SKM-1 (cell line): ENCODE measurements around the gene AZIN2.
A peak's percentile ranks its signal among the peaks of the same experiment; 100 is the strongest.
"Not testable (repeated sequence)": the region's sequence is repeated elsewhere in the genome, so short reads cannot be mapped to it uniquely, and the experiment has no call there.

Source experiments
- DNase-seq: peaks from one replicate; lab custom pipeline; 2025; ENCODE audit not compliant: unreplicated experiment; lab: John Stamatoyannopoulos, UW

The AZIN2 gene

DNA sequence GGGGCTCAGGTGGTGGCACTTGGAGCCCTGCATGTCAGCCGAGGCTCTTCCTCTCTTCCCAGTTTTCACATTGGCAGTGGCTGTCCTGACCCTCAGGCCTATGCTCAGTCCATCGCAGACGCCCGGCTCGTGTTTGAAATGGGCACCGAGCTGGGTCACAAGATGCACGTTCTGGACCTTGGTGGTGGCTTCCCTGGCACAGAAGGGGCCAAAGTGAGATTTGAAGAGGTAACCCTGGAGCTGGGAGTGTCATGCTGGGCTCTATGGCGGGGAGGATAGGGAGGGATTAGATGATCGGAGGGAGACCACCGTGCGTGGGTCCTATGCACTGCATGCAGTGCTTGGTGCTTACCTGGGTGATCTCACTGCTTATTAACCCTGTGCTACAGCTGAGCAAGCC, 13.5 kb downstream of the AZIN2 start:
- DNase-seq = no peak

DNA sequence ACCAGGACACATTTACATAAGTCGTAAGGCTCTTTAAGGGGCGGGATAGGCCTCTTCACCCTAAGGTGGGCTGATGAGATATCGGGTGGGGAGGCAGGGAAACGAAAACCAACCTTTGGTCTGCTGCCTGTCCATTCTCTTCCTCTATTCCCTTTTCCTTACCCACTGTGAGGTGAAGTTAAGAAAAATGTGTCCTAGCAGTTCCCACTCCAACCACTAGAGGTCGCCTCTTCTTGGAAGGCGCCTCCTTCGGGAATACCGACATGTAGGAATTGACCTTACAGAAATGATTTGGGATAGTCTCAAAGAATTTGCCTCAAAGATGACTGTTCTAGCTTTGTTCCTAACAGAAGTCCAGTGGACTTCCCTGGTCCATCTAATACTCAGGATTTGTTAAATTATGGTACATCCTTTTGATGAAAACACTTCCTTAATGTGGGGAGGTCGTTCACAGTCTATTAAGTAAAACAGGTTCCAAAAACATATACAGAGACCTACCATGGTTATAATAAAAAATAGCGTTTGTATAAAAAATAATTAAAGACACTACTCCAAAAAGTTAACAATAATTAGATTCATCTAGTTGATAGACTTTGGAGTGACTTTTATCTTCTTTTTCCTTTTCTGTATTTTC, 14.1 kb downstream of the AZIN2 start:
- no peak for DNase-seq

DNA sequence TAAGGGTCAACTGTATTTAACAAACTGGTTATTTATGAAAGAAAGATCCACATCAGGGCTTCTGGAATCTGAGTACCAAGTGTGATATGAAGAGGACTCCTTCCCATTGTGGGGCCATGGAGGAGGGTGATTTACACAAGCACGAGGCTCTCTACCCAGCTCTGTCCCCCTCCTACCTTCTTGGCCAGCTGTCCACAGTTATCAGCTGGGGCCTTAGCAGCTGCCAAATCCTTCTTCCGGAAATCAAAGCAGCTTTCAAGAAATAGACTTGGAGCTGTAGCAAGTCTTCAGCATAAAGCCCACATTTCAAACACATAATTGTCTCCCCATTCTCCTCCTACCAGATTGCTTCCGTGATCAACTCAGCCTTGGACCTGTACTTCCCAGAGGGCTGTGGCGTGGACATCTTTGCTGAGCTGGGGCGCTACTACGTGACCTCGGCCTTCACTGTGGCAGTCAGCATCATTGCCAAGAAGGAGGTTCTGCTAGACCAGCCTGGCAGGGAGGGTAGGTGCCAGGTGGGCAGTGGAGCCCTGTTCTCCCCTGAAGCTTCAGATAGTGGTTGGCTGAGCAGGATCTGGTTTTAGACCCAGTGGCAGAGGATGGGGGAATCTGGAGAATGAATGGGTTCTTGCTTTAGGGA, 15.5 kb downstream of the AZIN2 start:
- DNase-seq = no peak

DNA sequence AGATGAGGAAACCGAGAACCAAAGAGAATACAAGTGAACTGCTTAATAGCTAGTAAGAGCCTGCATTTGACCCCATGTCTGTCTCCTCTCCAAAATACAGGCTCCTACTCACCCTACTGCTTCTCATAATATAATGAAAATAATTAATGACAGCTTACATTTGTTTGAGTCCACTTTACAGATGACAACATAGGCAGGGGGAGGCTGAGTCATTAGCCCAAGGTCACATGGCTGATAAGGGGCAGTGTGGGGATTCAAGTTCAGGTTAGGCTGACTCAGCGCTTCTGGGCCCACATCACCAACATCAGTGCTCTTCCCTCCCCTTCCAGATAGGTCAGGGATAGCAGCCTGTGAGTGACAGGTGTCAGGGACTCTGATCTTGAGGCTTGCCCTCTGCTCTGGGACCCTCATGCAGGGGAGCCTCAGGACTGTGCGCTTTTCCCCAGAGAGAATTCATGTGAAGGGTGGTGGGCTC, 16.2 kb downstream of the AZIN2 start:
- DNase-seq = no peak

DNA sequence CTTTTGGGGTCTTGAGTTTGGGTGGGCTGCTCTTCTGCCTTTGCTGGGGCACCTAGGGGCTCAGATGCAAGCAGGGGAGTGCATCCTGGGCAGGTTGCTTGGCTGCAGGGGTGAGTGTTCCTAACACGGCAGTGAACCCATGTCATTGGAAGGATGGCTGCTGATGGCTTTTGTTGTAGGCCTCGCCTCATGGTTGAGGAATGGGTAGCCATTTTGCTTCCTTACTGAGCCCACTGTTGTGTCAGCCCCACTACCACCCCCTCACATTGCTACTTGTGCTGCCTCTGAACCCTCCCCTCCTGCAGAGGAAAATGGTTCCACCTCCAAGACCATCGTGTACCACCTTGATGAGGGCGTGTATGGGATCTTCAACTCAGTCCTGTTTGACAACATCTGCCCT, 16.8 kb downstream of the AZIN2 start:
- DNase-seq = no peak

DNA sequence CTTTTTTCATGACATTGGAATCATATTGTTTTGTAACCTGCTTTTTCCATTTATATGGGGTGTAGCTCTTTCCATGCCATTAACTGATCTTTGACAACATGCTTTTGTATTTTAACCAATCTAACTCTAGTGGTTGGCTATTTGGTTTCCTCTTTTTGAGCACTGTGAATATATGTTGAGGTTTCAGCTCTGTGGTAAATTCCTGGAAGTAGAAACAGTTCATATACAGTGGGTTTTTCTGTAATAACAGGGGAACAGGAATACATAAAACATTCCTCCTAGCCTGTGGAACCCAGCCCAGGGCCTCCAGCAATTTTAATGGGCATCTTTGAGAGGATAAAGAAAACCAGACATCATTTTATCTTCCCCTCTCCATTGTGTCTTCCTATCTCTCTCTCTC, 17.4 kb downstream of the AZIN2 start:
- DNase-seq = no peak

DNA sequence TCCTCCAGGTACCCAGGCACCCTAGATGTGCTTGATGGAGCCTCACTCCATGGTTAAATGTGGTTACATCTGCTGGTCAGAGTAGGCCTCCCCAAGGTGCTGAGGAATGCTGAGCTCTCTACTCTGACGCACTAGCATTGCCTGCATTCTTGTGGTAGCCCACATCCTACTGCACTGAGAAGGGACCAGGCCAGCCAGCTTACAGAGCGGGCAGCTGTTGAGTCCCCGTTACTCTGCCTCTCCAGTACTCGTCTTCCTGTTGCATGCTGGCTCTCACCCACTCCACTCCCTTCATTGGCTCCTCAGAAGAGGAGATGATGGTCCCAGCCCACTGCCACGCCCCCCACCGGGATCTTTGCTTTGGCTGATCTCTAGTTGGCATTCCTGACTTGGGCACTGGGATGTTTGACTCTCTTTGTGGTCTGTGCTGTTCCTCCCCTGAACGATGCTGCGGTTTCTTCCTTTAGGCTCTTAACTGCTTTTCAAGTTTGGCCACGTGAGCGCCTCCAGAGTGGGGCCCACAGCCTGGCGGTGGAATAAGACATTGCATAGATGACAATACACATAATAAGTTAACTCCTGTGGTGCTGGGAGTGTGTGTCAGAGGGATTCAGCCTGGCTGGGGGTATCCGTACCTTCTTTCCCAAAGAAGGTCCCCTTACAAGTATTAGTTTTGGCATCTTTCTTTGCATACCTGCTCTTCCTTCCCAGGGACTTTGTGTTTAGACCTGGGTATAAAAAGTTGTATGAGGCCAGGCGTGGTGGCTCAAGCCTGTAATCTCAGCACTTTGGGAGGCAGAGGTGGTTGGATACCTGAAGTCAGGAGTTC, 18.6 kb downstream of the AZIN2 start:
- peak; percentile 80 for DNase-seq

DNA sequence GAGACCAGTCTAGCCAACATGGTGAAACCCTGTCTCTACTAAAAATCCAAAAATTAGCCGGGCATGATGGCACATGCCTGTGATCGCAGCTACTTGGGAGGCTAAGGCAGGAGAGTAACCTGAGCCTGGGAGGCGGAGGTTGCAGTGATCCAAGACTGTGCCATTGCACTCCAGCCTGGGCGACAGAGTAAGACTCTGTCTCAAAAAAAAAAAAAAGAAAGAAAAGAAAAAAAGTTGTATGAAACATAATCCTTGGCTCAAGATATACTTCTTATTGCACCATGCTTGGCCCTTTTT, 19.1 kb downstream of the AZIN2 start:
- DNase-seq = not testable (repeated sequence)

DNA sequence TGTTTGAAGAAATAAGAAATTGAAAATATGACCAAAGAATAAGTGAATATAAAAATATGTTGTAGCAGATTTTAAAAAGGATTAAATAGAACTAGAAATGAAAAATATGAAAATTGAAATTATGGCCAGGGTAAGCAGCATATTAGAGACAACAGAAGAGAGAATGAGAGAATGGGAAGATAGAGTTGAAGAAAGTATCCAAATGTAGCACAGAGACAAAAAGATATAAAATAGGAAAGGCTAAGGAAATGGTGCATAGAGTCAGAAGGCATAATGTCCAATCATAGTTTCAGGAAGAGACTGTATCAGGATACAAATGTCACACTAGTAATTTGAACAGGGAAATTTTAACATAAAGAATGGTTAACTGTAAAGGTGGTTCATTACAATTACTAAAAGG, 29.5 kb downstream of the AZIN2 start:
- no peak for DNase-seq

DNA sequence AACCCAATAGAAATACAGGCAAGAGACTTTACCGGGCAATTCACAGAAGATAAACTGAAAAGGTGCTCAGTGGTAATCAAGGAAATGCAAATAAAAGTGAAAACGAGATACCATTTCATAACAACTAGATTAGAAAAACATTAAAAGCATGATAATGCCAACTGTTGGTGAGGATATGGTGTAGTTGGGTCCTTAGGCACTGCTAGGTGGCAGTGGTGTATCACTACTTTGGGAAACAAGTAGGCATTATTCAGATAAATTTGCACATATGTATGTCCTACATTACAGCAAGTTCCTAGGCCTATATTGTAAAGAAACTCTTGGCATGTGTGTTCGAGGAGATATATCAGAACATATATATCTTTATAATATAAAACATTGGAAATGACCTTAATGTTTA, 31.0 kb downstream of the AZIN2 start:
- DNase-seq = no peak

DNA sequence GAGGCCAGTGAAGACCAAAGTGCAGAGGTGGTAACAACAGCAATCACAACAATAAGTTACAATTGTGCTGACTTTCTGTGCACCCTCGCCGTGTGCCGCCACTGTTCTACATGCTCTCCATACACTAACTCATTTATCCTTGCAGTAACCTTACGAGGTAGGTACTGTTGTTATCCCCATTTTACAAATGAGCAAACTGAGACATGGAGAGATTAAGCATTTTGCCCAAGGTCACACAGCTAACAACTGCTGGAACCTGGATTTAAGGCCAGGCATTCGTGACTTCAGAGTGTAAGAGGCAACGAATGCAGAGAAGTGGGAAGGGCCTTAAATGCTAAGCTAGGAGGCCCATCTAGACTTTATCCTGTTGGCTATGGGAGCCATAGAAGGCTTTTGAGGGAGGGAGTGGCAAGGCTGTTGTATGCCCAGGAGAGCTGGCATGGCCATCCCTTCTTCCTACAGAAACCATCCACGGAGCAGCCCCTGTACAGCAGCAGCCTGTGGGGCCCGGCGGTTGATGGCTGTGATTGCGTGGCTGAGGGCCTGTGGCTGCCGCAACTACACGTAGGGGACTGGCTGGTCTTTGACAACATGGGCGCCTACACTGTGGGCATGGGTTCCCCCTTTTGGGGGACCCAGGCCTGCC, 36.6 kb downstream of the AZIN2 start:
- no peak for DNase-seq

DNA sequence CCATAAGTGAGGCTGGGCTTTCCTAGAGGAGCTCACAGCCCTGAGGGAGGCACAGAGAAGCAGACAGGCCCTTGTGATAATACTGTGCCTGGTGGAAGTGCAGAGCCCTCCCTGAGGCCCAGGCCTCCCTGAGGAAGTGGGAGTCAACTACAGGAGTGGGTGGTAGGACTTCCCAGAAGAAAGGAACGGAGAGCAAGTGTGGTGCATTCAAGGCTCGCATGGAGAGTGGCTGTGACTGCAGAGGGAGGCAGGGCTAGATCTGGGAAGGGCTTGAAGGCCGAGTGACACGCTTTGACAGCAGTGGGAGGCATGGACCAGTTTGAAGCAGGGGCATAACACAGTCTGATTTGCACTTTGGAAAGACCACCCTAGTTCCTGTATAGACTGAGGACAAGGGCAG, 37.3 kb downstream of the AZIN2 start:
- DNase-seq = no peak

DNA sequence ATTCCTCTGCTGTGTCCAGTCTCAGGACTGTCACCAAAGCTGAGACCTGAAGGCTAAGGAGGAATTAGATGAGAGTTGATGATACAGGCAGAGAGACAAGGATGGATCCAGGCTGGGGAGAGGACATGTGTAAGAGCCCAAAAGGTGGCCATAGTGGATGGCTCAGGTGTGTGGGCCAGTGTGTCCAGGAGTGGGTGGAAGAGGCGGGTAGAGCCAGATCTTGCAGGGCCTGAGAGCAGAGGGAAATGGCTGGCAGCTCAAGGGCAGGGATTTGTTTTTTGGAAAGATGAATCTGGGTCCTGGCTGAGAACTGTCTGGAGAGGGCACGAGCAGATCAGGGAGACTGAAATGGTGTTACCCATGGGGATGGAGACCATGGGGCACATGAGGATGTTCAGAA, 38.1 kb downstream of the AZIN2 start:
- DNase-seq = no peak

DNA sequence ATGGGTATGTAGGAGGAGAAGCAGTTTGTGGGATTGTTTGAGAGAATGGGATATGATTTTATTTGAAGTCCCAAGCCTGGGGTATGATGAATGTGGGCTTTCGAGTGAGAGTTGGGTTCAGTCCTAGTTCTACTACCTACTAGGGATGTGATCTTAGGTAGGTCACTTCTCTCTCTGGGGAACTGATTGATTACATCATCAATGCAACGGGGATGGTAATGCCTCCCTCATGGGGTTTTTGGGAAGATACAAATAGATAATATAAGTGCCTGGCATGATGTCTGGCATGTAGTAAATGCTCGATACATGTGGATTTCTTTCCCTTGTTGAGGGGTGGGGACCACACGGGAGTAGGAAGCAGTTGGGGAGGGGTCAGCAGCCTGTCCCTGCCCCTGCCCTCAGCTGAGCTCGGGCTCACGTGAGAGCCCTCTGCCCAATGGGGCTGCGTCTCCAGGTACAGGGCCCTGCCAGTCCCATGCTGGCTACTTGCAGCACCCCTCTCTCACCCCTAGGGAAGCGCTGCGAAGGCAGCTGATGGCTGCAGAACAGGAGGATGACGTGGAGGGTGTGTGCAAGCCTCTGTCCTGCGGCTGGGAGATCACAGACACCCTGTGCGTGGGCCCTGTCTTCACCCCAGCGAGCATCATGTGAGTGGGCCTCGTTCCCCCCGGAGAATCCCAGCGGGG, 38.7 kb downstream of the AZIN2 start:
- DNase-seq = no peak

DNA sequence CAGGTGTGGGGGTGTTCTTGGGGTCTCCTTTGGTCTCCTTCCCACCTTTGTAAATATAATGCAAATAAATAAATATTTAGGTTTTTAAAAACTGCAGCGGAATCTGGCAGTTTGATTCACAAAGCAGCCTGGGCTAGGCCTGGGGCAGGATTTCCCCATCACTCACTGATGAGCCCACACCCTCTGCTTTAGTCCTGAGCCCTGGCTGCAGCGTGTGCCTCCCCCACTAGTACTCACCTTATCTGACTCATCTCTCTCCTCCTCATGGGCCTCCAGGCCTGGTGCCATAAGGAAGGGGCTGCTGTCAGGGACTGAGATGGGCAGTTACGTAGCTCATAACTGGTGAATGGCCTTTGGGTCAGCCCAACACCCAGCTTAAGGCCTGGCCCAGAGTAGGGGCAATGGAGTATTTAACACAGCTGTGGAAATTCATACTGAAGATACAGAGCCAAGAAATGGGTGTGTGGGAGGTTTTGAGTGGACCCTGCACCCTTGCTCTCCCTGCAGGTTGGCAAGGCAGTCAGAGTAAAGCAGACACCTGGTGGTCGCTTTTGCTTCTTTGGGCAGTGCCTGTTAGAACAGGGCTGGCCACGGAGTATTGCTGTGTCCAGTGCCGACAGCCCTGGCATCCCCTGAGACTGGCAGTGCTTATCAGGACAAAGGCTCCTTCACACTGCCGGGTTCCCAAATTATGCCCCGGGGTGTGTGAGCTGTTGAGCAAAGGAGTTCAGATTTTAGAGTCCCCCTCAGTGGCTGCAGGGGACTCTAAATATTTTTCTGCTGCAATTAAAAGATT, 39.7 kb downstream of the AZIN2 start:
- DNase-seq = no peak

DNA sequence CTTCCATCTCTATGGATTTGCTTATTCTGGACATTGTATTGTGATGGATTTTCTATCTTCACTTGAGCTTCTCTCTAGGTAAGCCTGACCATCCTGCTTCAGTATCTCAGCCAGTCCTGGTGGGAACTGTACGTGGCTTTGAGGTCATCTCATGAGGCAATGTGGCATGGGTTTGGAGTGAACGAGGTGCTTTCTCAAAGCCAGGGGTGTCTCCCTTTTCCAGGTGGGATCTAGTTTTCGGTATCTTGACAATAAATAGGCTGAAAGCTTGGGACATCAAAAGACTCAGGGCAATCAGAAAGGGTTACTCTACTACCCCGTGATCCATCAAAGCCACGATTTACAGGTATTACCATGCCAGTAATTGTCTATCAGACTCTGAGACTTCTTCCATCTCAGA, 40.8 kb downstream of the AZIN2 start:
- DNase-seq = no peak

DNA sequence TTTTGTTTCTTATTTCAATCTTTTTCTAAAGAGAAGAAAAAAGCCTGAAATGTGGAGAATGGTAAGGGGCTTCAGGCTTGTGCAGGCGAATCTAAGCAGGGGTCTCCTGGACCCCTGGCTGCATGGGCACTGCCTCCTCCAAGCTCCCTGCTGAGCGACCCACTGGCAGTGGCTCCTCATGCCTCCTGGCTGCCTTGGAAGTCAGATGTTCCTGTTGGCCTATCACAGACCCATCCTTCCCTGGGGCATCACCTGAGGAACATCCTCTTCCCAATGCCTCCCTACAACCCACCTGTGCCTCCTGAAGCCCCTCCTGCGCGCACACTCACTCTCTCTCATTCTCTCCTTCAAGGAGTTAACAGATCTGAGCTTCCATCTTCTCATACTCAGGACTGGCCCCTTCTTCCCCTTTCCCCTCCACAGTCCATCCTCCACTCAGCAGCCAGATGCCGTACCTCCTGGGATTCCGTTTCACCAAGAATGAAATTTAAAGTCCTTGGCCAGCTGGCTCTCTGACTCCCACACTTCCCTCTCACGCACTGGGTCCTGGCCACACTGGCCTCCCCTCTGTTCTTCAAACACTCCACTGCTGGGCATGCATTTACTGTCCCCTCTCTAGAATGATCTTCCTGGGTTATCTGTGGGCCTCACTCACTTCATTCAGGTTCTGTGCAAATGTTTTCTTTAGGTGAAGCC, 41.7 kb downstream of the AZIN2 start:
- no peak for DNase-seq

DNA sequence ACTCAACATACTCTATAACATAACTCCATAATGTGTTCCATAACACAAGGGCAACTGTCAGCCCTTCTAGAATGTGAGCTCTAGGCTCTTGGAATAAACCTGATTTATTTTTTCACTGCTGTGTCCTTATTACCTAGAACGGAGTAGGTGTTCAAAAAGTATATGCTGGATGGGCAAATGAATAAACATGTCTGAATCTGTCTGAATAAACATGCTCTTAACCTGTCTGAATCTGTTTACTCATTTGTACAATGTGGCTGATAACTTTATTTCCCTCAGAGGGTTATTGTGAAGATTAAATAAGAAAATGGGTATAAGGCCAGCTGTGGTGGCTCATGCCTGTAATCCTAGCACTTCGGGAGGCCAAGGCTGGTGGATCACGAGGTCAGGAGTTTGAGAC, 42.3 kb downstream of the AZIN2 start:
- no peak for DNase-seq

DNA sequence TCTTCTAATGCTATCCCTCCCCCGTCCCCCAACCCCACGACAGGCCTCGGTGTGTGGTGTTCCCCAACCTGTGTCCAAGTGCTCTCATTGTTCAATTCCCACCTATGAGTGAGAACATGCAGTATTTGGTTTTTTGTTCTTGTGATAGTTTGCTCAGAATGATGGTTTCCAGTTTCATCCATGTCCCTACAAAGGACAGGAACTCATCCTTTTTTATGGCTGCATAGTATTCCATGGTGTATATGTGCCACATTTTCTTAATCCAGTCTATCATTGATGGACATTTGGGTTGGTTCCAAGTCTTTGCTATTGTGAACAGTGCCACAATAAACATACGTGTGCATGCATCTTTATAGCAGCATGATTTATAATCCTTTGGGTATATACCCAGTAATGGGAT, 43.7 kb downstream of the AZIN2 start:
- not testable (repeated sequence) for DNase-seq
